PC-3 (cell line): Measurements from ENCODE around the gene OPRM1. TPM values are rescaled to one million over a fixed set of nuclear protein-coding genes. Genes with fewer than 3 reads are reported as not detected.

Experiments used
- ATAC-seq: fragments of 200-7000 bp; cut with Tn5 transposase; 2 replicates; pipeline ENCODE4 v1.9.1; 2020; ENCODE audit warnings: mild to moderate bottlenecking, moderate library complexity
- BruUV-seq: library from RNA; stranded (reverse); fragments of 400-500 nt; replicated peaks from 2 replicates; lab custom pipeline; 2021; lab: Mats Ljungman, UMichigan
- CTCF ChIA-PET: fragments of 300-600 bp; sonication (Branson Sonifier 250); formaldehyde crosslinking; loops from one replicate; lab custom pipeline; 2022; ENCODE audit warnings: antibody characterized with exemption; lab: Charles Lee
- POLR2A ChIA-PET: fragments of 300-600 bp; sonication (Branson Sonifier 250); formaldehyde crosslinking; loops from one replicate; lab custom pipeline; 2022; ENCODE audit warnings: antibody characterized with exemption; ENCODE audit not compliant: unreplicated experiment; lab: Charles Lee
- DNase-seq: peaks from one replicate; pipeline ENCODE4 v3.0.0-alpha.2; 2015
- H2AFZ ChIP-seq: fragments of 300-600 bp; sonication (generic); 2 replicates; pipeline ENCODE4 v1.6.0; 2016; ENCODE audit warnings: antibody characterized with exemption, low read length
- H3F3A ChIP-seq: fragments of 300-600 bp; sonication (generic); one replicate; pipeline ENCODE4 v1.6.0; 2017; ENCODE audit warnings: antibody characterized with exemption, low read length, control low read depth, mild to moderate bottlenecking; ENCODE audit not compliant: unreplicated experiment
- H3K27ac ChIP-seq: fragments of 300-600 bp; sonication (generic); 2 replicates; pipeline ENCODE4 v1.5.1; 2016; ENCODE audit warnings: mild to moderate bottlenecking, low read length
- H3K27me3 ChIP-seq: fragments of 300-600 bp; sonication (generic); 2 replicates; pipeline ENCODE4 v1.6.1; 2016; ENCODE audit warnings: low read length, mixed read lengths
- H3K36me3 ChIP-seq: fragments of 300-600 bp; sonication (generic); 2 replicates; pipeline ENCODE4 v1.6.1; 2016; ENCODE audit warnings: low read depth, mixed run types, low read length, mixed read lengths
- H3K4me1 ChIP-seq: fragments of 300-600 bp; sonication (generic); 2 replicates; pipeline ENCODE4 v1.5.1; 2016; ENCODE audit warnings: low read length; ENCODE audit not compliant: insufficient read depth
- H3K4me2 ChIP-seq: fragments of 300-600 bp; sonication (generic); 2 replicates; pipeline ENCODE4 v1.6.0; 2016; ENCODE audit warnings: low read length
- H3K4me3 ChIP-seq: fragments of 300-600 bp; sonication (generic); 2 replicates; pipeline ENCODE4 v1.5.1; 2016; ENCODE audit warnings: mild to moderate bottlenecking, low read length, mixed read lengths
- H3K79me2 ChIP-seq: fragments of 300-600 bp; sonication (generic); 2 replicates; pipeline ENCODE4 v1.6.1; 2017; ENCODE audit warnings: low read length, mixed read lengths
- H3K9ac ChIP-seq: fragments of 300-600 bp; sonication (generic); 2 replicates; pipeline ENCODE4 v1.6.0; 2016; ENCODE audit warnings: mild to moderate bottlenecking, low read length
- H3K9me2 ChIP-seq: fragments of 300-600 bp; sonication (generic); replicated peaks from 2 replicates; pipeline ENCODE4 v1.6.1; 2016; ENCODE audit warnings: mixed run types, low read length, mixed read lengths
- H3K9me3 ChIP-seq: fragments of 300-600 bp; sonication (generic); 2 replicates; pipeline ENCODE4 v1.6.1; 2016; ENCODE audit warnings: low read length, mixed read lengths
- H4K20me1 ChIP-seq: fragments of 300-600 bp; sonication (generic); 2 replicates; pipeline ENCODE4 v1.6.1; 2016; ENCODE audit warnings: low read length, mixed read lengths
- CTCF ChIP-seq: fragments of 300-600 bp; sonication (generic); conservative IDR thresholded peaks from 2 replicates; pipeline ENCODE4 v1.5.1; 2017; ENCODE audit warnings: antibody characterized with exemption, low read depth, mild to moderate bottlenecking, low read length
- EZH2 ChIP-seq: fragments of 300-600 bp; sonication (generic); IDR thresholded peaks from one replicate; pipeline ENCODE4 v1.6.1; 2017; ENCODE audit warnings: antibody characterized with exemption, mild to moderate bottlenecking, low read length; ENCODE audit not compliant: unreplicated experiment
- EZH2phosphoT487 ChIP-seq: fragments of 300-600 bp; sonication (generic); IDR thresholded peaks from 2 replicates; pipeline ENCODE4 v1.6.1; 2018; ENCODE audit warnings: mild to moderate bottlenecking, antibody characterized with exemption, low read length, borderline replicate concordance
- intact Hi-C: fragments of 100-400 bp; cut with micrococcal nuclease; formaldehyde crosslinking; loops from 2 replicates; pipeline ENCODE4 v1.9.0; 2023
- total RNA-seq: library from RNA; depleted of rRNA; stranded (reverse); fragments of >200 nt; gene quantifications from 2 replicates; pipeline ENCODE4 v1.2.3, GENCODE V29; 2014

Gene OPRM1
- total RNA-seq, 1 experiment from 2014 or later: not detected

- intact Hi-C loops: no loop called here
- Histone ChIP-seq H3K36me3 (no peaks in the 10 kb centered on the region), H3K4me1 (no peaks in the 10 kb centered on the region), H3F3A (no peaks in the 10 kb centered on the region), H3K9me2 (no peaks in the 10 kb centered on the region), H4K20me1 (no peaks in the 10 kb centered on the region), H3K9ac (no peak overlapping the region), H3K9me3 (no peaks in the 10 kb centered on the region), H2AFZ (no peak overlapping the region), H3K27ac (no peak overlapping the region), H3K4me3 (no peak overlapping the region), H3K79me2 (no peaks in the 10 kb centered on the region), H3K4me2 (no peak overlapping the region), H3K27me3 (peaks cover 18% of the 10 kb centered on the region; the same call in 1 of the 2 replicates)
- BruUV-seq: no TSS peak
- no peak for ATAC-seq
- POLR2A ChIA-PET: no interaction called here
- TF ChIP-seq EZH2phosphoT487: no peak
- TF ChIP-seq EZH2: no peak
- no peak for TF ChIP-seq CTCF
- CTCF ChIA-PET: no interaction called here
- no peak for DNase-seq
These were observed 41.6 kb downstream of the OPRM1 start for GRCh38 chr6:154080461-154081189.

- no peaks in the 10 kb centered on the region for H3K79me2 ChIP-seq
- ATAC-seq (no peak), DNase-seq (no peak)
- no TSS peak for BruUV-seq
- no peaks in the 10 kb centered on the region for H3F3A ChIP-seq
- H2AFZ ChIP-seq: no peak overlapping the region
- H3K27ac ChIP-seq: no peak overlapping the region
- intact Hi-C loops: no loop called here
- H3K4me2 ChIP-seq: no peak overlapping the region
- H3K9me2 ChIP-seq: no peaks in the 10 kb centered on the region
- H3K4me3 ChIP-seq: no peak overlapping the region
- no peak overlapping the region for H3K9ac ChIP-seq
- H4K20me1 ChIP-seq: no peaks in the 10 kb centered on the region
- H3K4me1 ChIP-seq: no peaks in the 10 kb centered on the region
- POLR2A ChIA-PET: no interaction called here
- no peaks in the 10 kb centered on the region for H3K36me3 ChIP-seq
- peaks cover 13% of the 10 kb centered on the region for H3K27me3 ChIP-seq
- CTCF ChIA-PET: no interaction called here
- no peaks in the 10 kb centered on the region for H3K9me3 ChIP-seq
- no peak for TF ChIP-seq CTCF
- TF ChIP-seq EZH2phosphoT487: no peak
- TF ChIP-seq EZH2: no peak
These were observed 47.5 kb downstream of the OPRM1 start for GRCh38 chr6:154086510-154086909.

GRCh38 chr6:154092326-154092962 is 53.4 kb downstream of the OPRM1 start:
- Histone ChIP-seq H3K4me1 (no peaks in the 10 kb centered on the region), H3F3A (no peaks in the 10 kb centered on the region), H3K27ac (no peak overlapping the region), H3K4me2 (no peak overlapping the region), H4K20me1 (no peaks in the 10 kb centered on the region), H3K79me2 (no peaks in the 10 kb centered on the region), H3K9ac (no peak overlapping the region), H3K9me3 (no peaks in the 10 kb centered on the region), H3K27me3 (peaks cover 20% of the 10 kb centered on the region), H3K9me2 (no peaks in the 10 kb centered on the region), H2AFZ (no peak overlapping the region), H3K4me3 (no peak overlapping the region), H3K36me3 (no peaks in the 10 kb centered on the region)
- ATAC-seq (no peak), DNase-seq (no peak)
- no TSS peak for BruUV-seq
- intact Hi-C loops: no loop called here
- CTCF ChIA-PET: no interaction called here
- POLR2A ChIA-PET: no interaction called here
- no peak for TF ChIP-seq EZH2phosphoT487
- no peak for TF ChIP-seq CTCF
- TF ChIP-seq EZH2: no peak
